GM18519 (cell line): ENCODE measurements around the gene SLC22A31.

Source experiments
- ATAC-seq: cut with Tn5 transposase; IDR thresholded peaks from one replicate; pipeline ENCODE4 v1.9.1; 2021; ENCODE audit warnings: mild to moderate bottlenecking, moderate library complexity; ENCODE audit not compliant: unreplicated experiment, low FRiP score

SLC22A31 gene

GRCh38 chr16:89183975-89184676, 16.2 kb downstream of the SLC22A31 start:
- ATAC-seq, result no peak

GRCh38 chr16:89183463-89183862, 16.9 kb downstream of the SLC22A31 start:
- no peak for ATAC-seq

GRCh38 chr16:89179656-89180315, 20.6 kb downstream of the SLC22A31 start:
- ATAC-seq, result no peak

GRCh38 chr16:89179148-89179484, 21.2 kb downstream of the SLC22A31 start:
- ATAC-seq, result no peak

GRCh38 chr16:89178453-89179147, 21.7 kb downstream of the SLC22A31 start:
- ATAC-seq, result no peak

GRCh38 chr16:89177501-89177900, 22.8 kb downstream of the SLC22A31 start:
- ATAC-seq, result no peak

GRCh38 chr16:89176717-89177116, 23.6 kb downstream of the SLC22A31 start:
- ATAC-seq, result no peak

GRCh38 chr16:89176147-89176690, 24.1 kb downstream of the SLC22A31 start:
- no peak for ATAC-seq

- no peak for ATAC-seq
These were observed 24.8 kb downstream of the SLC22A31 start for GRCh38 chr16:89175280-89176146.

GRCh38 chr16:89174877-89175276, 25.5 kb downstream of the SLC22A31 start:
- ATAC-seq, result no peak

- no peak for ATAC-seq
These were observed 26.1 kb downstream of the SLC22A31 start for GRCh38 chr16:89174055-89174827.

GRCh38 chr16:89173174-89173921, 27.0 kb downstream of the SLC22A31 start:
- no peak for ATAC-seq

GRCh38 chr16:89172528-89173173, 27.7 kb downstream of the SLC22A31 start:
- no peak for ATAC-seq

GRCh38 chr16:89172171-89172527, 28.2 kb downstream of the SLC22A31 start:
- ATAC-seq, result no peak

GRCh38 chr16:89171216-89172170, 28.8 kb downstream of the SLC22A31 start, which contains the start of gene CDH15:
TSS of gene CDH15 (plus strand) at chr16:89171748. CDS start at chr16:89171832, 84 bp downstream.
- no peak for ATAC-seq

GRCh38 chr16:89170346-89171215, 29.8 kb downstream of the SLC22A31 start:
- ATAC-seq, result no peak
